ENCODE measurements around the gene GRK6. TPM values are rescaled to one million over a fixed set of nuclear protein-coding genes. Genes with fewer than 3 reads are reported as not detected.

GRK6 gene
- polyA plus RNA-seq, 1 donor from 2014 or later, result 22.6 TPM

DNA sequence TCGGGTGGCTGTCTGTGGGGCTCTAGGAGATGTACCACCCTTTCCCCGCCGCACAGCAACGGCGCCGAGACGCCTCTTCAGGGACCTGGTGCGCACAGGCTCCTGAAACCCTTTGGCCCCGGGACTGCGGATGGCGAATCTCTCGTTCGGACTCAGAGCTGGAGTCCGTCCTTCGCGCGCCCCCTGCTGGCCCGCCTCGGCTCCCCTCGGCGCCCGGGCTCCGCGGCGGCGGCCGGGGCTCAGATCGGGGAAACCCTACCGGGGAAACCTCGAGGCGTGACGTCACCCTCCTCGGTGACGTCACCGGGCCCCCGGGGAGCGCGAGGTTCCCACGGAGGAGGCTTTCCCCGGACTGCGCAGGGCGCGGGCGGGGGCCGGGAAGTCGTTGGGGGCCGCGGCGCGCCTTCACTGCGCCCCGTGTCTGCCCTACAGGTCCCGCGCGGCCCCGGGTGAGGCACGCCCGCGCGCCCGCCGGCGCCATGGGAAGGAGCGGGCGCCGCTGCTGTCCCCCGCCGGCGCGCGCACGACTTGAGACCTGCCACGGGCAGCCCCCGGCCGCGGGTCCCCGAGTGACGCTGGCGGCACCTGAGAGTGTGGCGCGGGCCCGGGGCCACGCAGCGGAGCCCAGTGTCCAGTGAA is 28.0 kb downstream of the GRK6 start:
- Histone ChIP-seq H3F3A (ENCODE audit: insufficient read depth, low read length, poor library complexity, severe bottlenecking) (peaks cover 5% of the 10 kb centered on the region), H3K4me2 (ENCODE audit: low read length) (peak overlapping the region; percentile 41), H3K36me3 (ENCODE audit: insufficient read depth, low read length) (peaks cover 9% of the 10 kb centered on the region), H3K9ac (ENCODE audit: low read length) (peak overlapping the region; percentile 86), H3K79me2 (replicated peaks; ENCODE audit: insufficient read depth, low read length) (peaks cover 14% of the 10 kb centered on the region), H3K27ac (ENCODE audit: low read length) (peak overlapping the region; percentile 90), H4K20me1 (ENCODE audit: insufficient read depth) (peaks cover 12% of the 10 kb centered on the region), H3K27me3 (ENCODE audit: insufficient read depth, low read depth, low read length) (no peaks in the 10 kb centered on the region), H3K9me3 (ENCODE audit: low read length) (no peaks in the 10 kb centered on the region), H2AFZ (ENCODE audit: low read depth, low read length) (no peak overlapping the region), H3K9me2 (ENCODE audit: insufficient read depth, low read length) (no peaks in the 10 kb centered on the region), H3K4me3 (ENCODE audit: low read length) (peak overlapping the region; percentile 72)
- TF ChIP-seq, protein P1, sequence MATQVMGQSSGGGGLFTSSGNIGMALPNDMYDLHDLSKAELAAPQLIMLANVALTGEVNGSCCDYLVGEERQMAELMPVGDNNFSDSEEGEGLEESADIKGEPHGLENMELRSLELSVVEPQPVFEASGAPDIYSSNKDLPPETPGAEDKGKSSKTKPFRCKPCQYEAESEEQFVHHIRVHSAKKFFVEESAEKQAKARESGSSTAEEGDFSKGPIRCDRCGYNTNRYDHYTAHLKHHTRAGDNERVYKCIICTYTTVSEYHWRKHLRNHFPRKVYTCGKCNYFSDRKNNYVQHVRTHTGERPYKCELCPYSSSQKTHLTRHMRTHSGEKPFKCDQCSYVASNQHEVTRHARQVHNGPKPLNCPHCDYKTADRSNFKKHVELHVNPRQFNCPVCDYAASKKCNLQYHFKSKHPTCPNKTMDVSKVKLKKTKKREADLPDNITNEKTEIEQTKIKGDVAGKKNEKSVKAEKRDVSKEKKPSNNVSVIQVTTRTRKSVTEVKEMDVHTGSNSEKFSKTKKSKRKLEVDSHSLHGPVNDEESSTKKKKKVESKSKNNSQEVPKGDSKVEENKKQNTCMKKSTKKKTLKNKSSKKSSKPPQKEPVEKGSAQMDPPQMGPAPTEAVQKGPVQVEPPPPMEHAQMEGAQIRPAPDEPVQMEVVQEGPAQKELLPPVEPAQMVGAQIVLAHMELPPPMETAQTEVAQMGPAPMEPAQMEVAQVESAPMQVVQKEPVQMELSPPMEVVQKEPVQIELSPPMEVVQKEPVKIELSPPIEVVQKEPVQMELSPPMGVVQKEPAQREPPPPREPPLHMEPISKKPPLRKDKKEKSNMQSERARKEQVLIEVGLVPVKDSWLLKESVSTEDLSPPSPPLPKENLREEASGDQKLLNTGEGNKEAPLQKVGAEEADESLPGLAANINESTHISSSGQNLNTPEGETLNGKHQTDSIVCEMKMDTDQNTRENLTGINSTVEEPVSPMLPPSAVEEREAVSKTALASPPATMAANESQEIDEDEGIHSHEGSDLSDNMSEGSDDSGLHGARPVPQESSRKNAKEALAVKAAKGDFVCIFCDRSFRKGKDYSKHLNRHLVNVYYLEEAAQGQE (IDR thresholded peaks at IDR 0.05; ENCODE audit: borderline replicate concordance), result no peak
- TF ChIP-seq TAF1 (IDR thresholded peaks at IDR 0.05; ENCODE audit: low read depth), result no peak
- no peak for TF ChIP-seq MXI1 (conservative IDR thresholded peaks at IDR 0.05; ENCODE audit: poor library complexity, severe bottlenecking)
- peak; percentile 43 for TF ChIP-seq POLR2AphosphoS5 (IDR thresholded peaks at IDR 0.05)
- peak; percentile 85 for TF ChIP-seq RAD21 (conservative IDR thresholded peaks at IDR 0.05)
- TF ChIP-seq, protein P2, sequence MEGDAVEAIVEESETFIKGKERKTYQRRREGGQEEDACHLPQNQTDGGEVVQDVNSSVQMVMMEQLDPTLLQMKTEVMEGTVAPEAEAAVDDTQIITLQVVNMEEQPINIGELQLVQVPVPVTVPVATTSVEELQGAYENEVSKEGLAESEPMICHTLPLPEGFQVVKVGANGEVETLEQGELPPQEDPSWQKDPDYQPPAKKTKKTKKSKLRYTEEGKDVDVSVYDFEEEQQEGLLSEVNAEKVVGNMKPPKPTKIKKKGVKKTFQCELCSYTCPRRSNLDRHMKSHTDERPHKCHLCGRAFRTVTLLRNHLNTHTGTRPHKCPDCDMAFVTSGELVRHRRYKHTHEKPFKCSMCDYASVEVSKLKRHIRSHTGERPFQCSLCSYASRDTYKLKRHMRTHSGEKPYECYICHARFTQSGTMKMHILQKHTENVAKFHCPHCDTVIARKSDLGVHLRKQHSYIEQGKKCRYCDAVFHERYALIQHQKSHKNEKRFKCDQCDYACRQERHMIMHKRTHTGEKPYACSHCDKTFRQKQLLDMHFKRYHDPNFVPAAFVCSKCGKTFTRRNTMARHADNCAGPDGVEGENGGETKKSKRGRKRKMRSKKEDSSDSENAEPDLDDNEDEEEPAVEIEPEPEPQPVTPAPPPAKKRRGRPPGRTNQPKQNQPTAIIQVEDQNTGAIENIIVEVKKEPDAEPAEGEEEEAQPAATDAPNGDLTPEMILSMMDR (IDR thresholded peaks at IDR 0.05; ENCODE audit: poor library complexity, severe bottlenecking), result peak; percentile 94
- peak; percentile 46 for TF ChIP-seq EP300 (conservative IDR thresholded peaks at IDR 0.05; ENCODE audit: poor library complexity, severe bottlenecking)
- TF ChIP-seq SMC3 (conservative IDR thresholded peaks at IDR 0.05; ENCODE audit: poor library complexity), result peak; percentile 91
- no peak for TF ChIP-seq EZH2 (IDR thresholded peaks at IDR 0.05; ENCODE audit: borderline replicate concordance, insufficient read depth, low read length, poor library complexity, severe bottlenecking)

DNA sequence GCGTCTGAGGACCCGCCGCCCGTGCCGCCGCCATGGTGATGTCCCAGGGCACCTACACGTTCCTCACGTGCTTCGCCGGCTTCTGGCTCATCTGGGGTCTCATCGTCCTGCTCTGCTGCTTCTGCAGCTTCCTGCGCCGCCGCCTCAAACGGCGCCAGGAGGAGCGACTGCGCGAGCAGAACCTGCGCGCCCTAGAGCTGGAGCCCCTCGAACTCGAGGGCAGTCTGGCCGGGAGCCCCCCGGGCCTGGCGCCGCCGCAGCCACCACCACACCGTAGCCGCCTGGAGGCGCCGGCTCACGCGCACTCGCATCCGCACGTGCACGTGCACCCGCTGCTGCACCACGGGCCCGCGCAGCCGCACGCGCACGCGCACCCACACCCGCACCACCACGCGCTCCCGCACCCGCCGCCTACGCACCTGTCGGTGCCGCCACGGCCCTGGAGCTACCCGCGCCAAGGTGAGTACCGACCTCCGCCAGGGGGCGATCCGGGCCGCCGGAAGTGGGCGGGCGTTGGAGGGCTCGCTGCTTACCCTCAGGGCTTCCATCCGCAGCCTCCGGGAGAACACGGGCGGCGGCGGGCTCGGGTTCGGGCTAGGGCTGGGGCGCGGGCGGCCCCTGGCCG is 28.7 kb downstream of the GRK6 start:
- Histone ChIP-seq H2AFZ (ENCODE audit: low read depth, low read length) (no peak overlapping the region), H3K27ac (ENCODE audit: low read length) (peak overlapping the region; percentile 90), H3K9ac (ENCODE audit: low read length) (peak overlapping the region; percentile 86), H3K27me3 (ENCODE audit: insufficient read depth, low read depth, low read length) (no peaks in the 10 kb centered on the region), H3K36me3 (ENCODE audit: insufficient read depth, low read length) (peaks cover 9% of the 10 kb centered on the region), H3K4me3 (ENCODE audit: low read length) (peak overlapping the region; percentile 72), H3K9me2 (ENCODE audit: insufficient read depth, low read length) (no peaks in the 10 kb centered on the region), H4K20me1 (ENCODE audit: insufficient read depth) (peaks cover 19% of the 10 kb centered on the region), H3K79me2 (replicated peaks; ENCODE audit: insufficient read depth, low read length) (peaks cover 10% of the 10 kb centered on the region), H3F3A (ENCODE audit: insufficient read depth, low read length, poor library complexity, severe bottlenecking) (peaks cover 5% of the 10 kb centered on the region), H3K4me2 (ENCODE audit: low read length) (peak overlapping the region; percentile 59), H3K9me3 (ENCODE audit: low read length) (no peaks in the 10 kb centered on the region)
- TF ChIP-seq EP300 (conservative IDR thresholded peaks at IDR 0.05; ENCODE audit: poor library complexity, severe bottlenecking) (peak; percentile 31), TAF1 (IDR thresholded peaks at IDR 0.05; ENCODE audit: low read depth) (no peak), SMC3 (conservative IDR thresholded peaks at IDR 0.05; ENCODE audit: poor library complexity) (peak; percentile 68), MXI1 (conservative IDR thresholded peaks at IDR 0.05; ENCODE audit: poor library complexity, severe bottlenecking) (peak; percentile 79), POLR2AphosphoS5 (IDR thresholded peaks at IDR 0.05) (peak; percentile 69), EZH2 (IDR thresholded peaks at IDR 0.05; ENCODE audit: borderline replicate concordance, insufficient read depth, low read length, poor library complexity, severe bottlenecking) (no peak), RAD21 (conservative IDR thresholded peaks at IDR 0.05) (peak; percentile 62)
- TF ChIP-seq, protein P2 (IDR thresholded peaks at IDR 0.05; ENCODE audit: poor library complexity, severe bottlenecking), result peak; percentile 89
- TF ChIP-seq, protein P1 (IDR thresholded peaks at IDR 0.05; ENCODE audit: borderline replicate concordance), result no peak

Measured in neural cell (in vitro differentiated cells).